HG03159 (cell line): Measurements from ENCODE around the gene HIVEP3.

Experiments used
- ATAC-seq: cut with Tn5 transposase; IDR thresholded peaks from one replicate; pipeline ENCODE4 v1.9.1; 2021; ENCODE audit warnings: mild to moderate bottlenecking, moderate library complexity; ENCODE audit not compliant: unreplicated experiment

The HIVEP3 gene

GRCh38 chr1:41672641-41673361, 245.9 kb downstream of the HIVEP3 start:
- ATAC-seq, result no peak

- ATAC-seq, result no peak
Observed at GRCh38 chr1:41672173-41672572, 246.5 kb downstream of the HIVEP3 start.

- ATAC-seq, result no peak
Observed at GRCh38 chr1:41671116-41671755, 247.5 kb downstream of the HIVEP3 start.

GRCh38 chr1:41670217-41670957, 248.3 kb downstream of the HIVEP3 start:
- no peak for ATAC-seq

GRCh38 chr1:41668967-41669366, 249.8 kb downstream of the HIVEP3 start:
- ATAC-seq, result no peak

GRCh38 chr1:41668054-41668660, 250.6 kb downstream of the HIVEP3 start:
- no peak for ATAC-seq

- peak; percentile 40 for ATAC-seq
Observed at GRCh38 chr1:41666981-41667631, 251.6 kb downstream of the HIVEP3 start.

- ATAC-seq, result no peak
Observed at GRCh38 chr1:41665962-41666917, 252.5 kb downstream of the HIVEP3 start.

- ATAC-seq, result no peak
Observed at GRCh38 chr1:41664861-41665640, 253.7 kb downstream of the HIVEP3 start.

GRCh38 chr1:41663671-41664400, 254.9 kb downstream of the HIVEP3 start:
- ATAC-seq, result no peak

GRCh38 chr1:41662765-41663437, 255.8 kb downstream of the HIVEP3 start:
- ATAC-seq, result no peak

- ATAC-seq, result peak; percentile 70
Observed at GRCh38 chr1:41662061-41662764, 256.5 kb downstream of the HIVEP3 start.

- ATAC-seq, result no peak
Observed at GRCh38 chr1:41661428-41662060, 257.2 kb downstream of the HIVEP3 start.

GRCh38 chr1:41660570-41661427, 257.9 kb downstream of the HIVEP3 start:
- no peak for ATAC-seq

- no peak for ATAC-seq
Observed at GRCh38 chr1:41659903-41660302, 258.8 kb downstream of the HIVEP3 start.

GRCh38 chr1:41659159-41659495, 259.6 kb downstream of the HIVEP3 start:
- ATAC-seq, result no peak
